SH-SY5Y (cell line): Measurements from ENCODE around the gene CYP27A1.

Experiments
- GATA2 ChIP-seq: IDR thresholded peaks from 2 replicates; pipeline ENCODE4 v1.6.1; 2011; ENCODE audit warnings: mild to moderate bottlenecking, low read depth, low read length
- GATA3 ChIP-seq: IDR thresholded peaks from 2 replicates; pipeline ENCODE4 v1.6.1; 2011; ENCODE audit warnings: low read depth, mild to moderate bottlenecking, low read length, moderate library complexity

CYP27A1 gene

GRCh38 chr2:218863021-218863520, 81.1 kb downstream of the CYP27A1 start:
- TF ChIP-seq GATA2 (no peak), GATA3 (no peak)
